ENCODE measurements around the gene SHB. TPM values are rescaled to one million over a fixed set of nuclear protein-coding genes. Genes with fewer than 3 reads are reported as not detected.

Gene SHB
- total and polyA plus RNA-seq, 2 of the 13 experiments (the other 11 are each of a cell fraction or from before 2014, with no cell fraction given) = 19.4 to 20.7 TPM

DNA sequence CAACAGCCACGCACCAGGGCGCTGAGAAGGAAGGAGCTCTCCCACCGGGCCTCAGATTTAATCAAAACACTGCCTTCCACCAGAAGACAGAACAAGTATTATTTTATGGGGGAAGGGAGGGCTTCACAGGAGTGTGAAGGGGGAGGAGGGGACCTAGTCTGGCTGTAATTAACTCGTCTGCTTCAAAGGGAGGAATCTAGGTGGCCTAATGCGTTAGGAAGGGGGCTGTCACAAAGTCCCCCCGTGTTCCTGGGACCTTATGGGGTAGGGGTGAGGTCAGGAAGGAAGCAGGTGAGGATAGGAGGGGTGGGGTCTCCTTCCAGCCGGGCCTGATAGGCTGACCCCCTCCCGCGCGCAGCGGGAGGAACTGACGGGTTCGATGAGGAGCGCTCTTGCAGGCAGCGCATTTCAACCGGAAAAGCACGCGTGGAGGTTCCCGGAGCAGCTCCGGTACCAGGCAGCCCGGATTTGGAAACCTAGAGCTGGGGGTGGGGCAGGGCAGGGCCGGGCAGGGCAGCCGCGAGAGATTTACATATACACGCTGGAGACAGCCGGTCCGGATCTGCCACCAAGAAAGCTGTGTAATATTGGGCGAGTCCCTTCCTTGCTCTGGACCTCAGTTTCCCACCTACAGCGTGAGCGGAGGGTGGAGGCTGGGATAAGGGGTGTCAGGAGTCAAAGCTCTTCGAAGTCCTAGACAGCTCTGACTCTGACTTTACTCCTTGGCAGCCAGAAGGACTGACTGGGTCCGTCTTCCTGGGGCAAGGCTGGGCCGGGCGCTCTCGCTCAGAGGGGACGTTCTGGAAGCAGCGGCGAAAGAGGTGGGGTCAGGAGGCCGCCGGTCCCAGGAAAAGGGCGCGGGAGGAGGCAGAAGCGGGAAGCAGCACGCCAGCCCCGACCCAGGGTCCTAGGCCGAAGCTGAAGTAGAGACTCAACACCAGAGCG lies 1.8 kb downstream of the SHB start (continued):
- TF ChIP-seq ARID4A (CRISPR knock-in tag; IDR thresholded peaks at IDR 0.05; ENCODE audit: borderline replicate concordance) (peak; percentile 68), ZNF609 (CRISPR knock-in tag; IDR thresholded peaks at IDR 0.05; ENCODE audit: borderline replicate concordance) (no peak), IKZF4 (CRISPR knock-in tag; IDR thresholded peaks at IDR 0.05; ENCODE audit: borderline replicate concordance, low read depth, not compliant biosample characterization) (no peak), ZNF557 (CRISPR knock-in tag; IDR thresholded peaks at IDR 0.05) (0 out of 2 replicates have a peak, but pooled peaks have one; percentile 33), ZSCAN12 (CRISPR knock-in tag; IDR thresholded peaks at IDR 0.05) (no peak), TSC22D2 (CRISPR knock-in tag; IDR thresholded peaks at IDR 0.05; ENCODE audit: borderline replicate concordance) (no peak), FOXP1 (IDR thresholded peaks at IDR 0.05) (no peak), FOXP1 (CRISPR knock-in tag; IDR thresholded peaks at IDR 0.05) (no peak), MYC (CRISPR knock-in tag; IDR thresholded peaks at IDR 0.05; ENCODE audit: borderline replicate concordance) (peak; percentile 33; the same call in 1 of the 2 replicates), PHF21A (CRISPR knock-in tag; IDR thresholded peaks at IDR 0.05) (peak; percentile 53; the same call in 1 of the 2 replicates), ZNF451 (CRISPR knock-in tag; IDR thresholded peaks at IDR 0.05) (no peak), ZNF850 (CRISPR knock-in tag; conservative IDR thresholded peaks at IDR 0.05) (no peak)
- TF ChIP-seq, protein P1, sequence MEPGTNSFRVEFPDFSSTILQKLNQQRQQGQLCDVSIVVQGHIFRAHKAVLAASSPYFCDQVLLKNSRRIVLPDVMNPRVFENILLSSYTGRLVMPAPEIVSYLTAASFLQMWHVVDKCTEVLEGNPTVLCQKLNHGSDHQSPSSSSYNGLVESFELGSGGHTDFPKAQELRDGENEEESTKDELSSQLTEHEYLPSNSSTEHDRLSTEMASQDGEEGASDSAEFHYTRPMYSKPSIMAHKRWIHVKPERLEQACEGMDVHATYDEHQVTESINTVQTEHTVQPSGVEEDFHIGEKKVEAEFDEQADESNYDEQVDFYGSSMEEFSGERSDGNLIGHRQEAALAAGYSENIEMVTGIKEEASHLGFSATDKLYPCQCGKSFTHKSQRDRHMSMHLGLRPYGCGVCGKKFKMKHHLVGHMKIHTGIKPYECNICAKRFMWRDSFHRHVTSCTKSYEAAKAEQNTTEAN (CRISPR knock-in tag; conservative IDR thresholded peaks at IDR 0.05) = no peak
- TF ChIP-seq, protein P2, sequence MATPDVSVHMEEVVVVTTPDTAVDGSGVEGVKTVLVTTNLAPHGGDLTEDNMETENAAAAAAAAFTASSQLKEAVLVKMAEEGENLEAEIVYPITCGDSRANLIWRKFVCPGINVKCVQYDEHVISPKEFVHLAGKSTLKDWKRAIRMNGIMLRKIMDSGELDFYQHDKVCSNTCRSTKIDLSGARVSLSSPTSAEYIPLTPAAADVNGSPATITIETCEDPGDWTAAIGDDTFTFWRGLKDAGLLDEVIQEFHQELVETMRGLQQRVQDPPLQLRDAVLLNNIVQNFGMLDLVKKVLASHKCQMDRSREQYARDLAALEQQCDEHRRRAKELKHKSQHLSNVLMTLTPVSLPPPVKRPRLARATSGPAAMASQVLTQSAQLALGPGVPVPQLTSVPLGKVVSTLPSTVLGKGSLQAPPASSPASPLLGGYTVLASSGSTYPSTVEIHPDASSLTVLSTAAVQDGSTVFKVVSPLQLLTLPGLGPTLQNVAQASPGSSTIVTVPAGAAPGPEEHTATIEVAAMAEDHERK (CRISPR knock-in tag; IDR thresholded peaks at IDR 0.05; ENCODE audit: low read depth) = no peak
- TF ChIP-seq, protein P3, sequence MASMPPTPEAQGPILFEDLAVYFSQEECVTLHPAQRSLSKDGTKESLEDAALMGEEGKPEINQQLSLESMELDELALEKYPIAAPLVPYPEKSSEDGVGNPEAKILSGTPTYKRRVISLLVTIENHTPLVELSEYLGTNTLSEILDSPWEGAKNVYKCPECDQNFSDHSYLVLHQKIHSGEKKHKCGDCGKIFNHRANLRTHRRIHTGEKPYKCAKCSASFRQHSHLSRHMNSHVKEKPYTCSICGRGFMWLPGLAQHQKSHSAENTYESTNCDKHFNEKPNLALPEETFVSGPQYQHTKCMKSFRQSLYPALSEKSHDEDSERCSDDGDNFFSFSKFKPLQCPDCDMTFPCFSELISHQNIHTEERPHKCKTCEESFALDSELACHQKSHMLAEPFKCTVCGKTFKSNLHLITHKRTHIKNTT (CRISPR knock-in tag; IDR thresholded peaks at IDR 0.05) = no peak

All from HepG2 (cell line).